ENCODE results near the gene LLGL1.

Gene LLGL1

DNA sequence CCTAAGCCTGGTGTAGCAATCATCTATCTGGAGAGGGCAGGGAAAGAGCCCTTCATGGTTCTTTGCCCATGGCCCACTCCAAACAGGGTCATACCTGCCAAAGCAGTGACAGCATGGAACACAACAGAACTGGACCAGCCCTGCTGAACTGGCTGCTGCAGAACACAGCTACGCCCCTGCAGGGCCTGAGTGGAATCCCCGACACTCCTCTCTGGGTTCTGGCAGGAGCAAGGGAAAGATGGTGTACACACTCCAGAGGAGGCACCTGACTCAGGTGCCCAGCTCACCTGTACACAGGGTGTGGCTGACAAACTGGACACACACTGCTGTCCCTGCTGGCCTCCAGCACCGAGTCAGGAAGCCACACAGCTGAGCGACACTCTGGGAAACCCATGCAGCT lies 54.8 kb downstream of the LLGL1 start:
- no peak for DNase-seq

DNA sequence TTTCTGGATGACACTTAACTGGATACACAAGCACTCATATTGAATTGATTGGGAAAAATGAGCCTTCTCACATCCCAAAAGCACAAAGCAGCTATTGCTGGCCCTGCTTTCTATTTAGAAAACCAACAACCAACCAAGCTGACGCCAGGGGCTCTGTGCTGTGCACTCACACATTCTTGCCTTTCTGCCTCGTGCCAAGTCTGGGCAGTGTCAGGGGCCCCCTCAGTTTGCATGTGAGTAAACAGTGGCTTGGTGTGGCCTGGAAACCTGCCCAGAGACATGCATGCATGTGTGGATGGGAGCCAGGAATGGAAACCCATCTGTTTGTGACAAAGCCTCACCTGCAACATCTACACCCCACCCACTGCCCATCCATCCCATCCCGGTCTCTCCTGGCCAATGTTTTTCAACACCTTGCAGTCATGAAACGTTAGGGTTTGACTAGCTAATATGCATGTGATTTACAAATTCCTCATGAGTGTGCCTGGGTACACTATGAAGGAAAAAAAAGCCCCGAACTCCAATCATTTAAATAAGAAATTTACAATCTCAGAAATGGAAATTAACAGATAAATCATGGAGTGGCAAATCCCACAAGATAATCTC lies 55.4 kb downstream of the LLGL1 start:
- no peak for DNase-seq

DNA sequence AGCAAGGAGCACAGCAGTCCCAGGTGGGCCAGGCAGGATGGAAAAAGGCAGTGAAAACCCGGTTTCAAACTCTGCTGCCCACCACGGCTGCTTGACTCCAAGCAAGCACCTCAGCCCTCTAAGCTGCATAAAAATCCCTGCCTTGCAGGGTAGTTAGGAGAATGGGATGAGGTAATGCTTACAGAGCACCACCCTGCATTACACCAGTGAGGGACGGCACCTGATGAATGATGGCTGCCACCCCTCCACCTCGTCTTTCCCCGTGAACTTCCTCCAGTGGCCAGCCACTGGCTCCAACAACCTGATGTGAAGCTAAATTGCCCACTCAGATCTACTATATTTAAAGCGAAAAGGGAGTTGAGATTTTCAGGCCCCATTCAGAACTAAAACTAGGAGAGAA lies 56.4 kb downstream of the LLGL1 start:
- DNase-seq: no peak

DNA sequence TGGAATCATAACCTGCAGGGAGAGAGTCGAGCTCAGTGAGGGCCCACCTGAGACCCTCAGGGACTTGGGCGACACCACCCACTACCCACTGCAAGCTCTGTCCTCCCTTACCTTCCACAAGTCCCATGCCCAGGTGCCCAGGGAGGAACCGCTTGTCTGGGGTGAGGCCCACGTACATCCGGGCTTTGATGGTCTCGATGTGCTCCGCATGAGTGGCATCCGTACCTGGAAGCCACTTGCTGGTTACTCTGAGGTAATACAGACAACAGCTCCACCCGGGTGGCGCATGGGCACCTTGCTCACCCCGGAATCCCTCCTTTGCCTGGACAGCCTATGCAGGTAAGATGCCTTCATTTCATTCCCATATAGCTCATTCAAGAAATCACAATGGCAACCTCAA lies 59.9 kb downstream of the LLGL1 start:
- no peak for DNase-seq

DNA sequence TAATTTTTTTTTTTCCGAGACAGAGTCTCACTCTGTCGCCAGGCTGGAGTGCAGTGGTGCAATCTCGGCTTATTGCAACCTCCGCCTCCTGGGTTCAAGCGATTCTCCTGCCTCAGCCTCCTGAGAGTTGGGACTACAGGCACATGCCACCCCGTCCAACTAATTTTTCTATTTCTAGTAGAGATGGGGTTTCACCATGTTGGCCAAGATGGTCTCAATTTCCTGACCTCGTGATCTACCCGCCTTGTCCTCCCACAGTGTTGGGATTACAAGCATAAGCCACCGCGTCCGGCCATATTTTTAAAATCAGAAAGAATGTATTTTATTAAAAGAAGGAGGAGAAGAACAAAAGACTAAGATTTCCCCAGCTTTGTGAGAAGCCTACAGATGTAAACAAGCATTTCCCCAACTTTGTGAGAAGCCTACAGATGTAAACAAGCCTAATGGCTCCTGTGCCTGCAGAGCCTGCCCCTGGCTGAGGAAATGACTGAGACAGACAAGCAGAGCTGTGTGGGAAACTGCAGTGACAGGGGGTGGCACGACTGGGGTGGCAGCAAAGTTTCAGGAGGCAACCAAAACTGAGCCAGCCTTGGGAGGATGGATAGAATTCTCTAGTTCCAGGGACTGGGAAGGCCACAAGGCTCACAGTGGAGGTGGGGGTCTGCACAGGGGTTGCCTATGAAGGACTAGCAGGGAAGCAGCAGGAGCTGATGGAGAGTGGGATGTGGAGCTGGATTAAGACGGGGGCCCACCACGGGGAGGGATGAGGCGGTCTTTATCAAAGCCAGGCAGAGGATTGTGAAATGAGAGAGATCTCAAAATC lies 66.5 kb downstream of the LLGL1 start:
- no peak for DNase-seq

Data from OCI-M1 (cell line).